ENCODE data around the gene GABRG3.

Gene GABRG3

GRCh38 chr15:27582726-27583410 is 611.9 kb downstream of the GABRG3 start:
- in situ Hi-C loops (cut with HindIII; ENCODE audit: low pct_unique_long_range_greater_than_20kb, low sequenced_read_pairs), result no loop called here
- no peak for DNase-seq (ENCODE audit: low read depth in 1 of 2, low spot score in 1 of 2)
- no peak for TF ChIP-seq JUND (IDR thresholded peaks at IDR 0.05; ENCODE audit: low read depth)

DNA sequence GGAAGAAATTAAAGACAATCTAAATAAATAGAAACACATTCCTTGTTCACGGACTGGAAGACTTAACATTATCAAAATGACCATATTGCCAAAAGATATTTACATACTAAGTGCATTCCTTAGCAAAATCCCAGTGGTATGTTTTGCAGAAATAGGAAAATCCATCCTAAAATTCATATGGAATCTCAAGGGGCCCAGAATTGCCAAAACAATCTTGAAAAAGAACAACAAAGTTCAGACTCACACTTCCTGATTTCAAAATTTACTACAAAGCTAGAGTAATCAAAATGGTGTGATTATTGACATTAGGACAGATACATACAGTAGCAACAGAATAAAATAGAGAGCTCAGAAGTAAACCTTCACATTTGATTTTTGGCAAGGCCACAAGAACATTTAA is 612.7 kb downstream of the GABRG3 start:
- DNase-seq (ENCODE audit: low read depth in 1 of 2, low spot score in 1 of 2), result no peak
- in situ Hi-C loops (cut with HindIII; ENCODE audit: low pct_unique_long_range_greater_than_20kb, low sequenced_read_pairs), result no loop called here
- no peak for TF ChIP-seq JUND (IDR thresholded peaks at IDR 0.05; ENCODE audit: low read depth)

DNA sequence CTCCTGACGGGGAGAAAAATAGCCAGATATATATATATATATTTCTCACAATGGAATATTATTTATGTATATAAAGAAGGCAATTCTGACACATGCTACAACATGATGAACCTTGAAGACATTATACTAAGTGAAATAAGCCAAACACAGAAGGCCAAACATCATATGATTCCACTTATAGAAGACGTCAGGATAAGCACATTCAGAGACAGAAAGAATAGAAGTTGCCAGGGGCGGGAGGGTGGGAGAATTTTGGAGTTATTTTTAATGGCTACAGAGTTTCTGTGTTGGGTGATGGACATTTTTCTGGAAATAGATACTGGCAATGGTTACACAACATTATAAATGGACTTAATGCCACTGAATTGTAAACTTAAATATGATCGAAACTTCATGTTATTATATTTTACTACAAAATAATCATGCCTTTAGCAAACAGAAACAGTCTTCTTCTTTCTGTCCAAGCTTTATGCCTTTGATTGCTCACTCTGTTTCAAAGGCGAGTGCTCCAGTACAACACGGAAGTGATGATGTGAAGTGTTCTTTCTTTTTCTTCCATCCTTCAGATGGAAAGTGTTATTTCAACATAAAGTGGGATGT is 614.2 kb downstream of the GABRG3 start:
- in situ Hi-C loops (cut with HindIII; ENCODE audit: low pct_unique_long_range_greater_than_20kb, low sequenced_read_pairs), result no loop called here
- DNase-seq (ENCODE audit: low read depth in 1 of 2, low spot score in 1 of 2), result no peak
- TF ChIP-seq JUND (IDR thresholded peaks at IDR 0.05; ENCODE audit: low read depth), result no peak

DNA sequence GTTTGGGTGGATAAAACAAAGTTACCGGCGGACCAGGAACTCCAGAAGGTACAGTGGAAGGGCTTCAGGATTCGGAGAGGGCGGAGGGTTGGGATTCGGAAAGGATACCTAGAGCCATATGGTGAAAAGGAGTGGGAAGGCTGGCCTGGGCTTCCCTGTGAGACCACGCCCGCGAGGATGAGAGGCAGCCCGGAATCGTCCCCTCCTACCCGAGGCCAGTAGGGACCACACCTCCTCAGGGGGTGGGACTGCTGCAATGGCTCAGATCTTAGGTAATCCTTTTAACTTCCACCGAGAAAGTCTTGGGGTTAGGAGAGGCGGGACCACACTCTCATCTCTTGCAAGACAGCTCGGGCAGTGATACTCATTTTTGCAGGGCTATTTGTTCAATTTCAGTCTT is 616.8 kb downstream of the GABRG3 start:
- peak in 1 of 2 experiments; percentile 14 for DNase-seq (ENCODE audit: low read depth in 1 of 2, low spot score in 1 of 2)

DNA sequence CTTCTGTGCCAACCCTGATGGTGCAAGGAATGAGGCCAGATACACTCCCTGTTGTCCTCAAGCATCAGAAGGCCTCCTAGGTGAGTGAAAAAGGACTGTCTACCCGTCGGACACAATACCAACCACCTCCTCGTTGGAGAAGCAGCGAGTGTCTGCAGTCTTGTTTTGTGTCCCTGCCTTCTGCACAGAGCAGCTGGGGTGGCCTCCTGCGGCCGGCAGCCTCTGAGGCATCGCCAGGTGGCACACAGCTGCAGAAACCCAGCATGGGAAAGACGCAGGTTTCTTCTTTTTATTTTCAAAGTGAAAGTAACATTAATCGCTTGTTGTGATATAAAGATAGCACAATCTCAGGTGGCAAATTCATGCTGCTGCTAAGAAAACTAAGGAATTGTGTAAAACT is 618.3 kb downstream of the GABRG3 start:
- peak in 1 of 2 experiments; percentile 26 for DNase-seq (ENCODE audit: low read depth in 1 of 2, low spot score in 1 of 2)
- no peak for TF ChIP-seq JUND (IDR thresholded peaks at IDR 0.05; ENCODE audit: low read depth)
- in situ Hi-C loops (cut with HindIII; ENCODE audit: low pct_unique_long_range_greater_than_20kb, low sequenced_read_pairs), result no loop called here

More for the DNA sequence above, 616.8 kb downstream of the GABRG3 start:
- TF ChIP-seq JUND (IDR thresholded peaks at IDR 0.05; ENCODE audit: low read depth), result no peak
- in situ Hi-C loops (cut with HindIII; ENCODE audit: low pct_unique_long_range_greater_than_20kb, low sequenced_read_pairs), result no loop called here

GRCh38 chr15:27589782-27590181 is 618.8 kb downstream of the GABRG3 start:
- TF ChIP-seq JUND (IDR thresholded peaks at IDR 0.05; ENCODE audit: low read depth), result no peak
- in situ Hi-C loops (cut with HindIII; ENCODE audit: low pct_unique_long_range_greater_than_20kb, low sequenced_read_pairs), result no loop called here
- no peak for DNase-seq (ENCODE audit: low read depth in 1 of 2, low spot score in 1 of 2)

All from T47D (cell line).